OCI-M2 (cell line): ENCODE results near the gene GRAMD1A.
"Not testable (repeated sequence)": the region's sequence is repeated elsewhere in the genome, so short reads cannot be mapped to it uniquely, and the experiment has no call there.

Experiments
- DNase-seq: peaks from one replicate; lab custom pipeline; 2025; ENCODE audit not compliant: unreplicated experiment; lab: John Stamatoyannopoulos, UW

GRAMD1A gene

GRCh38 chr19:34976611-34977010 lies 23.5 kb upstream of the GRAMD1A start:
- DNase-seq: no peak

GRCh38 chr19:34979819-34980640 lies 20.1 kb upstream of the GRAMD1A start:
- no peak for DNase-seq

GRCh38 chr19:34982275-34982674 lies 17.8 kb upstream of the GRAMD1A start:
- DNase-seq: no peak

GRCh38 chr19:34983786-34984185 lies 16.3 kb upstream of the GRAMD1A start:
- DNase-seq: no peak

GRCh38 chr19:34984287-34984686 lies 15.8 kb upstream of the GRAMD1A start:
- DNase-seq: no peak

- no peak for DNase-seq
These were observed 14.7 kb upstream of the GRAMD1A start for GRCh38 chr19:34985249-34986022.

- DNase-seq: no peak
These were observed 12.0 kb upstream of the GRAMD1A start for GRCh38 chr19:34988119-34988518.

- no peak for DNase-seq
These were observed 10.8 kb upstream of the GRAMD1A start for GRCh38 chr19:34989298-34989697.

- no peak for DNase-seq
These were observed 9.4 kb upstream of the GRAMD1A start for GRCh38 chr19:34990578-34991192.

- DNase-seq: no peak
These were observed 8.4 kb upstream of the GRAMD1A start for GRCh38 chr19:34991542-34992333.

GRCh38 chr19:34992582-34992981 lies 7.5 kb upstream of the GRAMD1A start:
- not testable (repeated sequence) for DNase-seq

GRCh38 chr19:34994286-34994642 lies 5.9 kb upstream of the GRAMD1A start:
- no peak for DNase-seq

GRCh38 chr19:34994643-34995541 lies 5.2 kb upstream of the GRAMD1A start:
- no peak for DNase-seq

- no peak for DNase-seq
These were observed 4.6 kb upstream of the GRAMD1A start for GRCh38 chr19:34995551-34995950.

- DNase-seq: no peak
These were observed 3.0 kb upstream of the GRAMD1A start for GRCh38 chr19:34997071-34997617.

- DNase-seq: not testable (repeated sequence)
These were observed 1.9 kb upstream of the GRAMD1A start for GRCh38 chr19:34998224-34998623.

GRCh38 chr19:34998777-34999497 lies 1.2 kb upstream of the GRAMD1A start:
- peak; percentile 89 for DNase-seq

- DNase-seq: no peak
These were observed 169 bp downstream of the GRAMD1A start for GRCh38 chr19:35000338-35000646.
